K562 (cell line): ENCODE results near the gene KRT77.

Experiments
- BACH1 ChIP-seq: fragments of 200-800 bp; sonication (Bioruptor generic); IDR thresholded peaks from 2 replicates; pipeline ENCODE4 v1.6.1; 2016; ENCODE audit warnings: missing genetic modification characterization, missing compliant biosample characterization
- BRF1 ChIP-seq: IDR thresholded peaks from 3 replicates; pipeline ENCODE4 v1.6.1; 2011; ENCODE audit warnings: borderline replicate concordance, mild to moderate bottlenecking; ENCODE audit not compliant: insufficient read length; ENCODE audit errors: extremely low read depth
- EP300 ChIP-seq: IDR thresholded peaks from 2 replicates; pipeline ENCODE4 v1.6.1; 2012; ENCODE audit warnings: low read length, improper control_type of control experiment
- NCOA2 ChIP-seq, 2 experiments: fragments of 450-650 bp; IDR thresholded peaks; 2 replicates each; pipeline ENCODE4 v1.6.1; 2018; ENCODE audit warnings: mild to moderate bottlenecking in 2 of 2, moderate library complexity in 1 of 2; ENCODE audit not compliant: partially characterized antibody in 2 of 2
- NR2C2 ChIP-seq, 2 experiments: fragments of 200-800 bp in 1 of 2; sonication (Bioruptor generic) in 1 of 2; sonication (generic) in 1 of 2; formaldehyde crosslinking in 1 of 2; IDR thresholded peaks; 2 replicates each; pipeline versions ENCODE4 v1.6.1 to v1.8.0; 2016 to 2022; ENCODE audit warnings: mild to moderate bottlenecking in 1 of 2, missing compliant biosample characterization in 1 of 2, missing genetic modification characterization in 1 of 2, missing genetic modification reagents in 1 of 2
- PRPF4 ChIP-seq: fragments of 200-400 bp; formaldehyde crosslinking; IDR thresholded peaks from one replicate; pipeline ENCODE4 v1.6.1; 2017; ENCODE audit warnings: low read length, low read depth, mild to moderate bottlenecking; ENCODE audit not compliant: insufficient read depth, poor library complexity, severe bottlenecking
- TCF7 ChIP-seq: sonication (generic); IDR thresholded peaks from 2 replicates; pipeline ENCODE4 v1.6.1; 2016; ENCODE audit warnings: antibody characterized with exemption, borderline replicate concordance
- ZNF121 ChIP-seq: sonication (generic); formaldehyde crosslinking; conservative IDR thresholded peaks from 2 replicates; pipeline ENCODE4 v1.8.0; 2022; ENCODE audit warnings: missing genetic modification reagents
- ZNF140 ChIP-seq: fragments of 250-450 bp; sonication (Bioruptor Pico); IDR thresholded peaks from 2 replicates; pipeline ENCODE4 v1.8.0; 2021; ENCODE audit warnings: moderate library complexity, mild to moderate bottlenecking, inconsistent platforms
- ZNF24 ChIP-seq: fragments of 450-650 bp; IDR thresholded peaks from 2 replicates; pipeline ENCODE4 v1.6.1; 2016
- ZNF584 ChIP-seq: fragments of 200-800 bp; sonication (Bioruptor generic); IDR thresholded peaks from 2 replicates; pipeline ENCODE4 v1.6.1; 2016; ENCODE audit warnings: low read depth, mild to moderate bottlenecking, missing genetic modification characterization, missing compliant biosample characterization
- TF ChIP-seq, protein P1 (sequence below): fragments of 250-450 bp; sonication (Bioruptor Pico); IDR thresholded peaks from 2 replicates; pipeline ENCODE4 v1.5.0; 2022; ENCODE audit warnings: mild to moderate bottlenecking
- TF ChIP-seq, protein P2 (sequence below): sonication (generic); formaldehyde crosslinking; IDR thresholded peaks from 2 replicates; pipeline ENCODE4 v1.8.1; 2022; ENCODE audit warnings: missing genetic modification reagents

DNA sequence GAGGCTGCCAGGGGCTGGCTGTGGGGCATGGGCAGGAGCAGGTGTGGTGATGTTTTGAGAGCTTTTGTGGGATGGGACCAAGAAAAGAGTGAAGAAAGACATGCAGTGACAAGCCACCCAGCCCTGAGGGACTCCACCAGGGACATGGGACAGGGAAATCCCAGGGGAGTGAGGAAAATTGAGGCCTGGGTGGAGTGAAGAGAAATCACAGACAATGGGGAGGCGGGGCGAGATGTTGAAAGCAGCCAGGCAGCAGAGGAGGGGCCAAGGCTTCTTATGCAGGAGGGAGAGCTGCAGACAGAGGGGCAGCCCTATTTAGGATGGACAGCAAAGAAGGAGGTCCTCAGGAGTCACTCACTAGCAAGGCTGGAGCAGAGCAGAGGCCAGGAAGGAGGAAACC is 18.9 kb downstream of the KRT77 start:
- TF ChIP-seq BACH1 (no peak), ZNF584 (CRISPR knock-in tag) (no peak), EP300 (no peak), NR2C2 (CRISPR knock-in tag; IDR thresholded peaks at IDR 0.05) (no peak), NR2C2 (tag; IDR thresholded peaks at IDR 0.05) (no peak), TCF7 (no peak), ZNF24 (no peak), PRPF4 (no peak), ZNF121 (no peak), ZNF140 (CRISPR knock-in tag) (no peak), BRF1 (no peak), NCOA2 (IDR thresholded peaks at IDR 0.05; ENCODE audit: partially characterized antibody in 2 of 2) (no peak)
- TF ChIP-seq, protein P1, sequence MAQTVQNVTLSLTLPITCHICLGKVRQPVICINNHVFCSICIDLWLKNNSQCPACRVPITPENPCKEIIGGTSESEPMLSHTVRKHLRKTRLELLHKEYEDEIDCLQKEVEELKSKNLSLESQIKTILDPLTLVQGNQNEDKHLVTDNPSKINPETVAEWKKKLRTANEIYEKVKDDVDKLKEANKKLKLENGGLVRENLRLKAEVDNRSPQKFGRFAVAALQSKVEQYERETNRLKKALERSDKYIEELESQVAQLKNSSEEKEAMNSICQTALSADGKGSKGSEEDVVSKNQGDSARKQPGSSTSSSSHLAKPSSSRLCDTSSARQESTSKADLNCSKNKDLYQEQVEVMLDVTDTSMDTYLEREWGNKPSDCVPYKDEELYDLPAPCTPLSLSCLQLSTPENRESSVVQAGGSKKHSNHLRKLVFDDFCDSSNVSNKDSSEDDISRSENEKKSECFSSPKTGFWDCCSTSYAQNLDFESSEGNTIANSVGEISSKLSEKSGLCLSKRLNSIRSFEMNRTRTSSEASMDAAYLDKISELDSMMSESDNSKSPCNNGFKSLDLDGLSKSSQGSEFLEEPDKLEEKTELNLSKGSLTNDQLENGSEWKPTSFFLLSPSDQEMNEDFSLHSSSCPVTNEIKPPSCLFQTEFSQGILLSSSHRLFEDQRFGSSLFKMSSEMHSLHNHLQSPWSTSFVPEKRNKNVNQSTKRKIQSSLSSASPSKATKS (CRISPR knock-in tag) = no peak
- TF ChIP-seq, protein P2, sequence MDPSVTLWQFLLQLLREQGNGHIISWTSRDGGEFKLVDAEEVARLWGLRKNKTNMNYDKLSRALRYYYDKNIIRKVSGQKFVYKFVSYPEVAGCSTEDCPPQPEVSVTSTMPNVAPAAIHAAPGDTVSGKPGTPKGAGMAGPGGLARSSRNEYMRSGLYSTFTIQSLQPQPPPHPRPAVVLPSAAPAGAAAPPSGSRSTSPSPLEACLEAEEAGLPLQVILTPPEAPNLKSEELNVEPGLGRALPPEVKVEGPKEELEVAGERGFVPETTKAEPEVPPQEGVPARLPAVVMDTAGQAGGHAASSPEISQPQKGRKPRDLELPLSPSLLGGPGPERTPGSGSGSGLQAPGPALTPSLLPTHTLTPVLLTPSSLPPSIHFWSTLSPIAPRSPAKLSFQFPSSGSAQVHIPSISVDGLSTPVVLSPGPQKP = no peak
